Measurements from ENCODE around the gene ELF2.

ELF2 gene

GRCh38 chr4:139177049-139177868, at the start of gene ELF2 (continued):
- TF ChIP-seq ZNF670 (tag by site-specific recombination; IDR thresholded peaks at IDR 0.05; ENCODE audit: low read depth) (no peak), BCL6B (tag by site-specific recombination; IDR thresholded peaks at IDR 0.05) (no peak), ZNF10 (tag by site-specific recombination; IDR thresholded peaks at IDR 0.05) (peak; percentile 33; the same call in 1 of the 2 replicates), ZNF157 (tag by site-specific recombination; IDR thresholded peaks at IDR 0.05) (no peak), ZBTB21 (tag by site-specific recombination; IDR thresholded peaks at IDR 0.05) (no peak), MEIS1 (CRISPR knock-in tag; IDR thresholded peaks at IDR 0.05; ENCODE audit: borderline replicate concordance) (no peak), ZBTB10 (tag by site-specific recombination; IDR thresholded peaks at IDR 0.05) (peak; percentile 95), SALL2 (tag by site-specific recombination; IDR thresholded peaks at IDR 0.05; ENCODE audit: borderline replicate concordance) (no peak), ZBTB7A (tag by site-specific recombination; IDR thresholded peaks at IDR 0.05; ENCODE audit: low read depth) (peak; percentile 29; the same call in 1 of the 2 replicates), SCRT1 (tag by site-specific recombination; IDR thresholded peaks at IDR 0.05; ENCODE audit: borderline replicate concordance) (no peak), ZNF473 (tag by site-specific recombination; IDR thresholded peaks at IDR 0.05) (no peak), ZNF521 (tag by site-specific recombination; IDR thresholded peaks at IDR 0.05) (no peak), ZNF19 (tag by site-specific recombination; IDR thresholded peaks at IDR 0.05; ENCODE audit: low read depth) (no peak), ZNF248 (tag by site-specific recombination; IDR thresholded peaks at IDR 0.05) (no peak), ZNF558 (tag by site-specific recombination; IDR thresholded peaks at IDR 0.05) (no peak), ZNF221 (tag by site-specific recombination; IDR thresholded peaks at IDR 0.05; ENCODE audit: borderline replicate concordance) (no peak), ZNF785 (tag by site-specific recombination; IDR thresholded peaks at IDR 0.05) (no peak), ZNF24 (tag by site-specific recombination; IDR thresholded peaks at IDR 0.05) (no peak), ZNF138 (tag by site-specific recombination; IDR thresholded peaks at IDR 0.05; ENCODE audit: borderline replicate concordance) (no peak), ZFP69B (tag by site-specific recombination; IDR thresholded peaks at IDR 0.05) (peak; percentile 45), ZNF391 (tag by site-specific recombination; IDR thresholded peaks at IDR 0.05; ENCODE audit: borderline replicate concordance, low read depth) (peak; percentile 71; the same call in 1 of the 2 replicates), RBAK (tag by site-specific recombination; IDR thresholded peaks at IDR 0.05) (no peak), ZBTB49 (tag by site-specific recombination; IDR thresholded peaks at IDR 0.05; ENCODE audit: low read depth) (no peak), ZNF555 (tag by site-specific recombination; conservative IDR thresholded peaks at IDR 0.05) (no peak), SETDB1 (IDR thresholded peaks at IDR 0.05; ENCODE audit: insufficient read length, low read length) (no peak), ZNF202 (tag by site-specific recombination; IDR thresholded peaks at IDR 0.05; ENCODE audit: borderline replicate concordance) (no peak), OVOL3 (tag by site-specific recombination; IDR thresholded peaks at IDR 0.05) (no peak), ZNF621 (tag by site-specific recombination; IDR thresholded peaks at IDR 0.05) (no peak), ZNF155 (tag by site-specific recombination; IDR thresholded peaks at IDR 0.05) (no peak), GLI4 (tag by site-specific recombination; IDR thresholded peaks at IDR 0.05) (no peak)
- TF ChIP-seq, protein P1, sequence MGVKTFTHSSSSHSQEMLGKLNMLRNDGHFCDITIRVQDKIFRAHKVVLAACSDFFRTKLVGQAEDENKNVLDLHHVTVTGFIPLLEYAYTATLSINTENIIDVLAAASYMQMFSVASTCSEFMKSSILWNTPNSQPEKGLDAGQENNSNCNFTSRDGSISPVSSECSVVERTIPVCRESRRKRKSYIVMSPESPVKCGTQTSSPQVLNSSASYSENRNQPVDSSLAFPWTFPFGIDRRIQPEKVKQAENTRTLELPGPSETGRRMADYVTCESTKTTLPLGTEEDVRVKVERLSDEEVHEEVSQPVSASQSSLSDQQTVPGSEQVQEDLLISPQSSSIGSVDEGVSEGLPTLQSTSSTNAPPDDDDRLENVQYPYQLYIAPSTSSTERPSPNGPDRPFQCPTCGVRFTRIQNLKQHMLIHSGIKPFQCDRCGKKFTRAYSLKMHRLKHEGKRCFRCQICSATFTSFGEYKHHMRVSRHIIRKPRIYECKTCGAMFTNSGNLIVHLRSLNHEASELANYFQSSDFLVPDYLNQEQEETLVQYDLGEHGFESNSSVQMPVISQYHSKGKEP (tag by site-specific recombination; IDR thresholded peaks at IDR 0.05): no peak
